Kidney (tissue), 14 donors: ENCODE results near the gene TRAPPC4. TPM values are rescaled to one million over a fixed set of nuclear protein-coding genes. Genes with fewer than 3 reads are reported as not detected.

ENCODE experiments used
- DNase-seq, 5 donors: peaks; one replicate each; pipeline ENCODE4 v3.0.0-alpha.2; 2013 to 2020
- FAIRE-seq: peaks from 2 replicates; lab custom pipeline; 2012; peaks lifted over from hg19 to GRCh38; lab: Jason Lieb, UNC
- H3K27ac ChIP-seq, 2 donors: one replicate each; pipeline ENCODE4 v1.7.0; 2013; ENCODE audit warnings: low read depth in 2 of 2, low read length in 2 of 2, inconsistent platforms in 1 of 2
- H3K27me3 ChIP-seq: one replicate; pipeline ENCODE4 v1.7.1; 2013; ENCODE audit warnings: low read length, inconsistent platforms; ENCODE audit not compliant: control insufficient read depth, insufficient read depth
- H3K36me3 ChIP-seq, 3 donors: one replicate each; pipeline versions ENCODE4 v1.7.0 to v1.7.1; 2013; ENCODE audit warnings: low read length in 3 of 3, control low read depth in 1 of 3, inconsistent platforms in 1 of 3; ENCODE audit not compliant: insufficient read depth in 3 of 3, control insufficient read depth in 2 of 3
- H3K4me1 ChIP-seq, 3 donors: one replicate each; pipeline versions ENCODE4 v1.7.0 to v1.7.1; 2013; ENCODE audit warnings: low read length in 3 of 3, inconsistent platforms in 1 of 3, low read depth in 1 of 3; ENCODE audit not compliant: control insufficient read depth in 2 of 3, insufficient read depth in 2 of 3
- H3K4me3 ChIP-seq, 3 donors: one replicate each; pipeline versions ENCODE4 v1.7.0 to v1.8.1; 2013; ENCODE audit warnings: low read length in 3 of 3, control low read depth in 1 of 3, inconsistent platforms in 1 of 3
- H3K9ac ChIP-seq, 3 donors: one replicate each; pipeline versions ENCODE4 v1.7.0 to v1.7.1; 2013; ENCODE audit warnings: low read length in 3 of 3, control low read depth in 1 of 3, inconsistent platforms in 1 of 3
- H3K9me3 ChIP-seq, 3 donors: one replicate each; pipeline versions ENCODE4 v1.7.0 to v1.7.1; 2013; ENCODE audit warnings: low read length in 3 of 3, control low read depth in 1 of 3, inconsistent platforms in 1 of 3; ENCODE audit not compliant: control insufficient read depth in 2 of 3, insufficient read depth in 1 of 3
- intact Hi-C: fragments of 100-400 bp; cut with DNase I; formaldehyde crosslinking; loops from one replicate; pipeline ENCODE4 v1.11.1; 2022
- polyA plus RNA-seq: library from polyadenylated mRNA; stranded (reverse); fragments of 350-450 nt; fragmentation: Illumina TruSeq; extraction: RNeasy Lipid Tissue Mini Kit (QIAGEN cat#74804); gene quantifications from one replicate; pipeline ENCODE4 v1.2.3, GENCODE V29; 2014; ENCODE audit warnings: low read depth, low replicate concordance; ENCODE audit not compliant: insufficient read depth
- total RNA-seq: library from RNA; stranded (reverse); fragmentation: NEBNext Ultra II Directional; extraction: Animal tissue kit (Norgen Biotek cat#: 25700); gene quantifications from one replicate; pipeline ENCODE4 v1.2.1, GENCODE V29; 2021
- TF ChIP-seq, protein P1 (sequence below): IDR thresholded peaks from 3 replicates; pipeline ENCODE4 v1.5.1; 2012; ENCODE audit warnings: mild to moderate bottlenecking, moderate library complexity, borderline replicate concordance; ENCODE audit not compliant: insufficient read depth; ENCODE audit errors: extremely low read depth
- donor health status: control.
- donor health status: control.
- donor health status: control.
- donor health status: control.
- donor health status: control.
- donor health status: DM: yes; HTN: yes; CAD: no.
- donor health status: Normal renal cell carcinoma (clear cell type).

The TRAPPC4 gene
- total and polyA plus RNA-seq, 2 donors from 2014 or later, result 82.6 to 136 TPM

DNA sequence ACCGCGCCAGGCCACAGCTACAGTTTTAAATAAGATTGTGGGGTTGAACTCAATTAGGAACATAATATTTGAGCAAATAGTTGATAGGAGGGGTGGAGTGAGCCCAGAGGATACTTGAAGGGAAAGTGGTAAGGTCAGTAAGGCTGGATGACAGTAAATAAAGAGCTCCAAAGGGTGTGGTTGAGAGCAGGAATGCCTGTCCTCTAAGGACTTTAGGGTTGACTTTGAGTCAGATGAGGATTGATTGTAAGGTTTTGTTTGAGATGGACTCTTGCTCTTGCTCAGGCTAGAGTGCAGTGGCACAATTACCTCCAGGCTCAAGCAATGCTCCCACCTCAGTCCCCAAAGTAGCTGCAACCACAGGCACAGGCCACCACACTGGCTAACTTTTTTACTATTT is 44.6 kb upstream of the TRAPPC4 start:
- intact Hi-C loops, result no loop called here
- DNase-seq, result no peak
- no peak overlapping the region for H3K27ac ChIP-seq
- H3K36me3 ChIP-seq, result no peaks in the 10 kb centered on the region
- H3K4me1 ChIP-seq, result no peaks in the 10 kb centered on the region
- H3K4me3 ChIP-seq, result no peak overlapping the region
- H3K9ac ChIP-seq, result no peak overlapping the region
- no peaks in the 10 kb centered on the region for H3K27me3 ChIP-seq
- TF ChIP-seq, protein P1, sequence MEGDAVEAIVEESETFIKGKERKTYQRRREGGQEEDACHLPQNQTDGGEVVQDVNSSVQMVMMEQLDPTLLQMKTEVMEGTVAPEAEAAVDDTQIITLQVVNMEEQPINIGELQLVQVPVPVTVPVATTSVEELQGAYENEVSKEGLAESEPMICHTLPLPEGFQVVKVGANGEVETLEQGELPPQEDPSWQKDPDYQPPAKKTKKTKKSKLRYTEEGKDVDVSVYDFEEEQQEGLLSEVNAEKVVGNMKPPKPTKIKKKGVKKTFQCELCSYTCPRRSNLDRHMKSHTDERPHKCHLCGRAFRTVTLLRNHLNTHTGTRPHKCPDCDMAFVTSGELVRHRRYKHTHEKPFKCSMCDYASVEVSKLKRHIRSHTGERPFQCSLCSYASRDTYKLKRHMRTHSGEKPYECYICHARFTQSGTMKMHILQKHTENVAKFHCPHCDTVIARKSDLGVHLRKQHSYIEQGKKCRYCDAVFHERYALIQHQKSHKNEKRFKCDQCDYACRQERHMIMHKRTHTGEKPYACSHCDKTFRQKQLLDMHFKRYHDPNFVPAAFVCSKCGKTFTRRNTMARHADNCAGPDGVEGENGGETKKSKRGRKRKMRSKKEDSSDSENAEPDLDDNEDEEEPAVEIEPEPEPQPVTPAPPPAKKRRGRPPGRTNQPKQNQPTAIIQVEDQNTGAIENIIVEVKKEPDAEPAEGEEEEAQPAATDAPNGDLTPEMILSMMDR, result no peak
- no peaks in the 10 kb centered on the region for H3K9me3 ChIP-seq
- FAIRE-seq, result no peak

DNA sequence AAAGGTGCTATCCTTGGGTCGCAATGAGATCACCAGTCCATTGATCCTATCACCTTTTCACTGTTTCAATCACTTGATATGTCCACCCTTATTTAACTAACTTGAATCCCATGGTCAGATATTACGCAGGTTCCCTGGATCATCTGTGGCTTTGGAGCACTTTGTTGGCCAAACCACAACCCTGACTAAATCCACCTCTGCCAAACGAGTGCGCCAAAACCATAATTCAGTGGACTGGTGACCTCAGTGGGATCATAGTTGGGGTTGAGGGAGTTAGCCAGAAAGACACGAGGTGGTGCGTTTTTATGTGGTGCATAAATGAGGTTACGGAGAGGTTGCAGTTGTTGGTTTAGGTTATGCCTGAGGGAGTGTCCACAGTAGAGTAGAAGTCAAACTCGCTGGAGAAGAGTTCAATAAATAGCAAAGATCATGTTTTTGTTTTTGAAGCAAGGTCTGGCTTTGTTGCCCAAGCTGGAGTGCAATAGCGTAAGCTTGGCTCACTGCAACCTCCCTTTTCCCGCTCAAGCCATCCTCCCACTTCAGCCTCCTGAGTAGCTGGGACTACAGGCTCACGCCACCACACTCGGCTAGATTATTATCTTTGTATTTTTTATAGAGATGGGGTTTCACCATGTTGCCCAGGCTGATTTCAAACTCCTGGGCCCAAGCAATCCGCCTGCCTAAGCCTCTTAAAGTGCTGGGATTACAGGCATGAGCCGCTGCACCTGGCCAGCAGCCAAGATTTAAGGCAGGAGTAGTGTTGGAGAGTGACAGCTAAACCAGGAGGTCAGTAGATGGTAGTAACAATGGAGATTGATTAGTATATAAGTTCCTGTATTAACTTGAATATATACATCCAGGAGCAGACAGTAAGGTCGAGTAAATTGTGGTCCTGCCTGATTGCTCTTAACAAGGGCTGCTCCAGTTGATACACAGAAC is 42.5 kb upstream of the TRAPPC4 start:
- Histone ChIP-seq H3K4me3 (no peak overlapping the region), H3K27me3 (no peaks in the 10 kb centered on the region), H3K9ac (no peak overlapping the region), H3K36me3 (no peaks in the 10 kb centered on the region), H3K4me1 (peaks cover 0 to 7% (median 0%) of the 10 kb centered on the region in 3 donors), H3K27ac (no peak overlapping the region), H3K9me3 (no peaks in the 10 kb centered on the region)
- no peak for FAIRE-seq
- TF ChIP-seq, protein P1, result no peak
- DNase-seq, result no peak
- intact Hi-C loops, result no loop called here

DNA sequence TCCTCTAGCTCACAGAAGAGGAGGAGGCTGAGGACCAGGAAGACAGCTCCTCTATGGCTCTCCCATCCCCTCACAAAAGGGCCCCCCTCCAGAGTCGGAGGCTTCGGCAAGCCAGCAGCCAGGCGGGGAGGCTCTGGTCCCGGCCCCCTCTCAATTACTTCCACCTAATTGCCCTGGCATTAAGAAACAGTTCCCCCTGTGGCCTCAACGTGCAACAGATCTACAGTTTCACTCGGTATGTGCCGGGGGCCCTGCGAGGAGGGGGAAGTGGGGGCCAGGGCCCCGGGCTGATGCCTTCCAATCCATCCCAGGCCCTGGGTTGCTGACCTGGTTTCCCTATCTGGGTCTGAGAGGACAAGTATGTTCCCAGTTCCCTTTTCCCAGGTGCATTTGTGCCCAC is 39.1 kb upstream of the TRAPPC4 start:
- no peaks in the 10 kb centered on the region for H3K9me3 ChIP-seq
- FAIRE-seq (no peak), DNase-seq (peak in 2 of 5 donors; percentile 42 to 48)
- H3K36me3 ChIP-seq, result no peaks in the 10 kb centered on the region
- H3K4me3 ChIP-seq, result no peak overlapping the region
- H3K27me3 ChIP-seq, result no peaks in the 10 kb centered on the region
- peaks cover 0 to 7% (median 0%) of the 10 kb centered on the region in 3 donors for H3K4me1 ChIP-seq
- no peak overlapping the region for H3K27ac ChIP-seq
- no peak overlapping the region for H3K9ac ChIP-seq
- intact Hi-C loops, result no loop called here
- TF ChIP-seq, protein P1, result no peak
